WTC11 (cell line): ENCODE results near the gene SDF4. TPM values are rescaled to one million over a fixed set of nuclear protein-coding genes. Genes with fewer than 3 reads are reported as not detected.

Source experiments
- ATAC-seq: fragments of 200-7000 bp; cut with Tn5 transposase; 2 replicates; pipeline ENCODE4 v1.10.0; 2021; ENCODE audit warnings: mild to moderate bottlenecking, moderate library complexity
- CTCF ChIA-PET: fragments of 300-600 bp; sonication (Branson Sonifier 250); formaldehyde crosslinking; loops from one replicate; lab custom pipeline; 2021; ENCODE audit warnings: antibody characterized with exemption; lab: Charles Lee
- POLR2A ChIA-PET: fragments of 350-600 bp; sonication (Branson Sonifier 250); formaldehyde crosslinking; loops from one replicate; lab custom pipeline; 2021; ENCODE audit warnings: antibody characterized with exemption; lab: Charles Lee
- DNase-seq: peaks from one replicate; pipeline ENCODE4 v3.0.0; 2021; ENCODE audit warnings: low spot score
- H3K27ac Mint-ChIP-seq: 2 replicates; pipeline ENCODE4 v1.8.0; 2021; ENCODE audit warnings: mixed read lengths
- H3K27me3 Mint-ChIP-seq: 2 replicates; pipeline ENCODE4 v1.8.0; 2021; ENCODE audit warnings: low read depth, mild to moderate bottlenecking, moderate library complexity, mixed read lengths
- H3K36me3 Mint-ChIP-seq: 2 replicates; pipeline ENCODE4 v1.8.0; 2021; ENCODE audit warnings: mixed read lengths
- H3K4me1 Mint-ChIP-seq: 2 replicates; pipeline ENCODE4 v1.8.0; 2022; ENCODE audit warnings: mixed read lengths
- H3K4me3 Mint-ChIP-seq: 2 replicates; pipeline ENCODE4 v1.8.0; 2021; ENCODE audit warnings: mild to moderate bottlenecking, moderate library complexity, mixed read lengths
- H3K9me3 Mint-ChIP-seq: 2 replicates; pipeline ENCODE4 v1.8.0; 2021; ENCODE audit warnings: mixed read lengths
- FOXP1 ChIP-seq: sonication (generic); formaldehyde crosslinking; IDR thresholded peaks from 2 replicates; pipeline ENCODE4 v1.8.0; 2022; ENCODE audit warnings: missing genetic modification reagents, mild to moderate bottlenecking, moderate library complexity, borderline replicate concordance
- RELA ChIP-seq: sonication (generic); formaldehyde crosslinking; IDR thresholded peaks from 2 replicates; pipeline ENCODE4 v1.8.1; 2022; ENCODE audit warnings: missing genetic modification reagents, mild to moderate bottlenecking, borderline replicate concordance
- ZNF263 ChIP-seq: sonication (generic); formaldehyde crosslinking; IDR thresholded peaks from 2 replicates; pipeline ENCODE4 v1.8.1; 2022; ENCODE audit warnings: low read depth, mild to moderate bottlenecking, moderate library complexity, missing genetic modification reagents
- ZNF396 ChIP-seq: fragments of 250-450 bp; sonication (Bioruptor Pico); IDR thresholded peaks from 2 replicates; pipeline ENCODE4 v1.8.0; 2021; ENCODE audit warnings: mild to moderate bottlenecking, moderate library complexity, borderline replicate concordance
- ZNF423 ChIP-seq: fragments of 250-450 bp; sonication (Bioruptor Pico); IDR thresholded peaks from 2 replicates; pipeline ENCODE4 v2.1.2; 2022; ENCODE audit warnings: mild to moderate bottlenecking, moderate library complexity
- total RNA-seq: library from RNA; stranded (reverse); gene quantifications from 3 replicates; pipeline ENCODE4 v1.2.3, GENCODE V29; 2021
- TF ChIP-seq, protein P1 (sequence below): fragments of 200-600 bp; IDR thresholded peaks from 2 replicates; pipeline ENCODE4 v1.8.0; 2022; ENCODE audit warnings: antibody characterized with exemption
- TF ChIP-seq, protein P2 (sequence below): sonication (generic); formaldehyde crosslinking; IDR thresholded peaks from 2 replicates; pipeline ENCODE4 v1.8.0; 2022; ENCODE audit warnings: mild to moderate bottlenecking, missing genetic modification reagents
- TF ChIP-seq, protein P3 (sequence below): sonication (generic); formaldehyde crosslinking; IDR thresholded peaks from 2 replicates; pipeline ENCODE4 v1.8.0; 2022; ENCODE audit warnings: mild to moderate bottlenecking, missing genetic modification reagents
- TF ChIP-seq, protein P4 (sequence below): sonication (generic); formaldehyde crosslinking; IDR thresholded peaks from 2 replicates; pipeline ENCODE4 v1.8.0; 2023; ENCODE audit warnings: missing genetic modification reagents
- TF ChIP-seq, protein P5 (sequence below): sonication (generic); formaldehyde crosslinking; conservative IDR thresholded peaks from 2 replicates; pipeline ENCODE4 v1.8.1; 2022; ENCODE audit warnings: mild to moderate bottlenecking, missing genetic modification reagents
- TF ChIP-seq, protein P6 (sequence below): fragments of 250-450 bp; sonication (Bioruptor Pico); IDR thresholded peaks from 2 replicates; pipeline ENCODE4 v2.1.2; 2022; ENCODE audit warnings: mild to moderate bottlenecking, moderate library complexity
- TF ChIP-seq, protein P7 (sequence below): sonication (generic); formaldehyde crosslinking; IDR thresholded peaks from 2 replicates; pipeline ENCODE4 v1.8.1; 2022; ENCODE audit warnings: missing genetic modification reagents, borderline replicate concordance

SDF4 gene
- total RNA-seq, 1 experiment from 2014 or later, result 101 TPM

DNA sequence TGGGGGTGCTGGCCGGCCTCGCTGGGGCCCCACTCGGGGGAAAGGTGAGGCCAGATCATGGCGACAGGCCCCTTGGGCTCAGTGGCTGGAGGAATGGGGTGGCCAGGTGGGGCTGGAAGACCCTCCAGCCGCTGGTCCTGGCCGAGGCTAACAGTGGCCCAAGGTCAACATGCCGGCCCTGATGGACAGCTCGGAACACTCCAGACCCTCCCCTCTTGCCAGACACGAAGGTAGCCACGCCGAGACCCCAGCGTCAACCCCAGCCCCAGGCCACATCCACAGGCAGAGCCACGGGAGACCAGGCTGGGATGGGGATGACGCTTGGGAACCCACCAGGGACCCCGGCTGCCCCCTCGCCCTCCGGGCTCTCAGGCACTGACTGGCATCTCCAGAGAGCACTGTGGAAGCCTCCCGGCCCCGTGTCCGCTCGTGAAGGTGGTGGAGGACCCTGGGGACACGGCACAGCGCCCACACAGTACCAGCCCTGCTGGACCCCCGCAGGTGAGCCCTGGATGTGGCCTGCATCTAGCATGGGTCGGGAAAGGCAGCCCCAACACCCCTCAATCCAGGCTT lies 15.6 kb upstream of the SDF4 start (continued):
- TF ChIP-seq, protein P1, sequence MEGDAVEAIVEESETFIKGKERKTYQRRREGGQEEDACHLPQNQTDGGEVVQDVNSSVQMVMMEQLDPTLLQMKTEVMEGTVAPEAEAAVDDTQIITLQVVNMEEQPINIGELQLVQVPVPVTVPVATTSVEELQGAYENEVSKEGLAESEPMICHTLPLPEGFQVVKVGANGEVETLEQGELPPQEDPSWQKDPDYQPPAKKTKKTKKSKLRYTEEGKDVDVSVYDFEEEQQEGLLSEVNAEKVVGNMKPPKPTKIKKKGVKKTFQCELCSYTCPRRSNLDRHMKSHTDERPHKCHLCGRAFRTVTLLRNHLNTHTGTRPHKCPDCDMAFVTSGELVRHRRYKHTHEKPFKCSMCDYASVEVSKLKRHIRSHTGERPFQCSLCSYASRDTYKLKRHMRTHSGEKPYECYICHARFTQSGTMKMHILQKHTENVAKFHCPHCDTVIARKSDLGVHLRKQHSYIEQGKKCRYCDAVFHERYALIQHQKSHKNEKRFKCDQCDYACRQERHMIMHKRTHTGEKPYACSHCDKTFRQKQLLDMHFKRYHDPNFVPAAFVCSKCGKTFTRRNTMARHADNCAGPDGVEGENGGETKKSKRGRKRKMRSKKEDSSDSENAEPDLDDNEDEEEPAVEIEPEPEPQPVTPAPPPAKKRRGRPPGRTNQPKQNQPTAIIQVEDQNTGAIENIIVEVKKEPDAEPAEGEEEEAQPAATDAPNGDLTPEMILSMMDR, result no peak

DNA sequence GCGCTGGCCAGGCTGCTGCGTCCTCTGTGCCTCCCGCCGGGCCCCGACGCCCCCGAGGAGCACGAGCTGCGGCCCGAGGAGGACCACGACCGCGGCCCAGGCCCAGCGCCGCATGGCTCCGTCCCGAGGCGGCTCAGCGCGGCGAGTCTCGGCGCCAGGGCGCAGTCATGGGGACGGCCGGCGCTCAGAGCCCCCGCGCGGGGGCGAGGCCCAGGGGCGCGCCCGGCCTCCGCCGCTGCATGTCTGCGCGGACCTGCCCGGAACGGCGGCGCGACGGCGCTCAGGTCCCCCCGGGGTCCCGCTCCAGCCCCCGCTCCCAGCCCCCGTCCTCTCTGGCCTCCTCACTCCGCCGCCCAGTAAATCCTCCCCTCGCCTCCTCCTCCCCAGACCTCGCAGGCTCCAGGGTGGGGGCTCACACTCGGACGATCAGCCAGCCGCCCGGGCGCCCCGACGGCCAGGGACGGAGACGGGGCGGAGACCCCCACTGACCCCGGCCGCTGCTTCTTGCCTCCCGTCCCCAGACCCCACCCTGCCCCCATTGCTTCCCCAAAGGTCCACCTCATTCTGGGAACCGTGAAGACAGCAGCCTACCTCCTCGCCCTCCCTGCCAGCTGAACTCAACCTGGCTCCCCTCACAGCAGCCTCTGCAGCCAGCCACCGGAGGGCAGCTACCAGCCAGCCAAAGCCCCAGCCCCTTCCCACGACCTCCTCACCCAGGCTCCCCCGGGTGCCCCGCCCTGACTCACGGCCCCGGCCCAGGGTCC lies 15.0 kb upstream of the SDF4 start, which contains the start of gene C1QTNF12:
C1QTNF12 (minus strand) TSS at position 146 of the 764 bp plus-strand sequence; CDS start at position 114, 32 bp downstream.
- POLR2A ChIA-PET, result interaction anchor here (0.7 kb wide), 1 partner anchor 21 kb away, joined by 4 read pairs; no protein-coding TSS in a partner anchor
- CTCF ChIA-PET, result interaction anchor here (0.7 to 2.1 kb wide), 5 partner anchors 10 to 243 kb away, joined by 4 to 9 read pairs (median 6); no protein-coding TSS in a partner anchor

DNA sequence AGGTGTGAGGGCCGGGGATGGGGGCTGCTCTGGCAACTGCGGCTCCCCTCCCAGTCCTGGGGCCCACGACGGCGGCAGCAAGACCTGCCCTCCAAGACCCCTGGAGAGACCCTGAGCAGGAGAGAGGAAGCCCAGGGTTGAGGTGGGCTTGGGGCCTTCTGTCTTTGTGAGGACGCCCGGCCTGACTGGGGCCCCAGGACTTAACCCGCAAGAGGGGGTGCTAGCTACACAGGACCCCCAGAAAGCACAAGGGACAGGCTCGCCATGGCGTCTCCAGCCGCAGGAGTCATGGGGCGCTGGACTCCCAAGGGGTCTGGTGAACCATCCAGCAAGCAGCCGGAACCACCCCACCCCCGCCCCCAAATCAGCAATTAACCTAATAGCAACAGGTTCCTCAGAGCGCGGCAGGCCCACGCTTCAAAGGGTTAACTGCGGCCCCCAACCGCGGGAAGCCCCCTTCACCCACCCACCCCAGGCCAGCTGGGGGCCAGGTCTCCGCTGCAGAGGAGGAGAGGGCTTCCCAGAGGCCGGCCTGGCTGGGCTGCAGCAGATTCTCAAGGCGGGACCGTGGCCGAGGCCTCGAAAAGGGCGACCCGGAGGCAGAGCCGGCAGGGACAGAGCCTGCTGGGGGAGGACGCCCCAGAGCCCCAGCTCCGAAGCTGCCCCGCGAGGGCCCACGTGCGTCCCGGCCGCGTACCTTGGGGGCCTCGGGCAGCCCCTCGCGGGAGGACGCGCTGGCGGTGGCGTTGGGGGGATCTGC lies 14.2 kb upstream of the SDF4 start:
- H3K4me3 Mint-ChIP-seq, result no peak overlapping the region
- no peaks in the 10 kb centered on the region for H3K27me3 Mint-ChIP-seq
- H3K9me3 Mint-ChIP-seq, result no peaks in the 10 kb centered on the region
- no peak overlapping the region for H3K27ac Mint-ChIP-seq
- TF ChIP-seq, protein P2, sequence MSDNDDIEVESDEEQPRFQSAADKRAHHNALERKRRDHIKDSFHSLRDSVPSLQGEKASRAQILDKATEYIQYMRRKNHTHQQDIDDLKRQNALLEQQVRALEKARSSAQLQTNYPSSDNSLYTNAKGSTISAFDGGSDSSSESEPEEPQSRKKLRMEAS (CRISPR knock-in tag), result 0 out of 2 replicates have a peak, but pooled peaks have one; percentile 49
- TF ChIP-seq ZNF423 (CRISPR knock-in tag), result no peak
- DNase-seq (peak; percentile 50), ATAC-seq (peak; percentile 6; the same call in 1 of the 2 replicates)
- H3K4me1 Mint-ChIP-seq, result no peaks in the 10 kb centered on the region
- POLR2A ChIA-PET, result no interaction called here
- peaks cover under 1% of the 10 kb centered on the region; the same call in 1 of the 2 replicates for H3K36me3 Mint-ChIP-seq
- CTCF ChIA-PET, result interaction anchor here (0.8 to 2.1 kb wide), 3 partner anchors 9 to 124 kb away, joined by 4 to 9 read pairs (median 6); no protein-coding TSS in a partner anchor

More for the DNA sequence above, 15.0 kb upstream of the SDF4 start, which contains the start of gene C1QTNF12:
- Mint-ChIP-seq H3K27ac (no peak within 1 kb of the TSS), H3K27me3 (no peaks in the 10 kb centered on the region), H3K4me1 (no peaks in the 10 kb centered on the region), H3K4me3 (no peak within 1 kb of the TSS), H3K9me3 (no peaks in the 10 kb centered on the region), H3K36me3 (peaks cover 2% of the 10 kb centered on the region; the same call in 1 of the 2 replicates)
- peak; percentile 49 for DNase-seq
- ATAC-seq, result peak; percentile 63
- TF ChIP-seq, protein P3, sequence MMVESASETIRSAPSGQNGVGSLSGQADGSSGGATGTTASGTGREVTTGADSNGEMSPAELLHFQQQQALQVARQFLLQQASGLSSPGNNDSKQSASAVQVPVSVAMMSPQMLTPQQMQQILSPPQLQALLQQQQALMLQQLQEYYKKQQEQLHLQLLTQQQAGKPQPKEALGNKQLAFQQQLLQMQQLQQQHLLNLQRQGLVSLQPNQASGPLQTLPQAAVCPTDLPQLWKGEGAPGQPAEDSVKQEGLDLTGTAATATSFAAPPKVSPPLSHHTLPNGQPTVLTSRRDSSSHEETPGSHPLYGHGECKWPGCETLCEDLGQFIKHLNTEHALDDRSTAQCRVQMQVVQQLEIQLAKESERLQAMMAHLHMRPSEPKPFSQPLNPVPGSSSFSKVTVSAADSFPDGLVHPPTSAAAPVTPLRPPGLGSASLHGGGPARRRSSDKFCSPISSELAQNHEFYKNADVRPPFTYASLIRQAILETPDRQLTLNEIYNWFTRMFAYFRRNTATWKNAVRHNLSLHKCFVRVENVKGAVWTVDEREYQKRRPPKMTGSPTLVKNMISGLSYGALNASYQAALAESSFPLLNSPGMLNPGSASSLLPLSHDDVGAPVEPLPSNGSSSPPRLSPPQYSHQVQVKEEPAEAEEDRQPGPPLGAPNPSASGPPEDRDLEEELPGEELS (CRISPR knock-in tag), result 0 out of 2 replicates have a peak, but pooled peaks have one; percentile 20
- TF ChIP-seq RELA (CRISPR knock-in tag) (no peak), ZNF396 (CRISPR knock-in tag) (no peak)
- TF ChIP-seq, protein P4, sequence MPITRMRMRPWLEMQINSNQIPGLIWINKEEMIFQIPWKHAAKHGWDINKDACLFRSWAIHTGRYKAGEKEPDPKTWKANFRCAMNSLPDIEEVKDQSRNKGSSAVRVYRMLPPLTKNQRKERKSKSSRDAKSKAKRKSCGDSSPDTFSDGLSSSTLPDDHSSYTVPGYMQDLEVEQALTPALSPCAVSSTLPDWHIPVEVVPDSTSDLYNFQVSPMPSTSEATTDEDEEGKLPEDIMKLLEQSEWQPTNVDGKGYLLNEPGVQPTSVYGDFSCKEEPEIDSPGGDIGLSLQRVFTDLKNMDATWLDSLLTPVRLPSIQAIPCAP (CRISPR knock-in tag), result no peak
- TF ChIP-seq, protein P5, sequence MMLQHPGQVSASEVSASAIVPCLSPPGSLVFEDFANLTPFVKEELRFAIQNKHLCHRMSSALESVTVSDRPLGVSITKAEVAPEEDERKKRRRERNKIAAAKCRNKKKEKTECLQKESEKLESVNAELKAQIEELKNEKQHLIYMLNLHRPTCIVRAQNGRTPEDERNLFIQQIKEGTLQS, result no peak

DNA sequence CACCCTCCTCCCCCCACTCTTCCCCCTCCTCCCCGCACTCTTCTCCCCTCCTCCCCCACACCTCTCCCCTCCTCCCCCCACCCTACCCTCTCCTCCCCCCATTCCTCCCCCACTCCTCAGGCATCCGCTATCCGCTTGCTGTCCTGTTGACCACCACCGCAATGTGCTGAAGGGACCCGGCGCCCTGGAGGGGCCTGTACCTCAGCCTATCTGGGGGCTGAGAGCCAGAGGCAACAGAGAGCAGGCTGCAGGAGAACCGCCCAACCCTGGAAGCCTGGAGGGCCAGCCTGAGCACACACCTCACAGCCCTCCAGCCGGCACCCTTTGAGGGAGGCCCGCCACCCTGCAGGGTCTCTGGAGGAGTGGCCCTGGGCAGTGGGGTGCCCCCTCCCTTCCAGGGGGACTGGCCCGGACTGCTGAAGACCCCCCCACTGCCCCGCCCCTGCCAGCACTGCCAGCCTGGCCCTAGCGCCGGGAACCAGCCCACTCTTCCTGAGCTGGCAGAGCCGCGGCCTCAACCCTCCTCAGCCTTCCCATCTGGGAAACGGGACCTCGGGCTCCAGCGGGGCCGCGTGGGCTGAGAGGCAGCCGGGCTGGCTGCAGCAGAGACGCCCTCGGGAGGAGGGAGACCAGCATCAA lies 13.5 kb upstream of the SDF4 start:
- Mint-ChIP-seq H3K27me3 (no peaks in the 10 kb centered on the region), H3K27ac (no peak overlapping the region), H3K9me3 (no peaks in the 10 kb centered on the region), H3K36me3 (no peaks in the 10 kb centered on the region), H3K4me3 (no peak overlapping the region), H3K4me1 (no peaks in the 10 kb centered on the region)
- ATAC-seq (no peak), DNase-seq (no peak)
- ChIA-PET POLR2A (no interaction called here), CTCF (interaction anchor here (2.1 kb wide), 1 partner anchor 47 kb away, joined by 9 read pairs; no protein-coding TSS in a partner anchor)
- TF ChIP-seq, protein P6, sequence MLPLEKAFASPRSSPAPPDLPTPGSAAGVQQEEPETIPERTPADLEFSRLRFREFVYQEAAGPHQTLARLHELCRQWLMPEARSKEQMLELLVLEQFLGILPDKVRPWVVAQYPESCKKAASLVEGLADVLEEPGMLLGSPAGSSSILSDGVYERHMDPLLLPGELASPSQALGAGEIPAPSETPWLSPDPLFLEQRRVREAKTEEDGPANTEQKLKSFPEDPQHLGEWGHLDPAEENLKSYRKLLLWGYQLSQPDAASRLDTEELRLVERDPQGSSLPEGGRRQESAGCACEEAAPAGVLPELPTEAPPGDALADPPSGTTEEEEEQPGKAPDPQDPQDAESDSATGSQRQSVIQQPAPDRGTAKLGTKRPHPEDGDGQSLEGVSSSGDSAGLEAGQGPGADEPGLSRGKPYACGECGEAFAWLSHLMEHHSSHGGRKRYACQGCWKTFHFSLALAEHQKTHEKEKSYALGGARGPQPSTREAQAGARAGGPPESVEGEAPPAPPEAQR (CRISPR knock-in tag), result no peak
- TF ChIP-seq, protein P7, sequence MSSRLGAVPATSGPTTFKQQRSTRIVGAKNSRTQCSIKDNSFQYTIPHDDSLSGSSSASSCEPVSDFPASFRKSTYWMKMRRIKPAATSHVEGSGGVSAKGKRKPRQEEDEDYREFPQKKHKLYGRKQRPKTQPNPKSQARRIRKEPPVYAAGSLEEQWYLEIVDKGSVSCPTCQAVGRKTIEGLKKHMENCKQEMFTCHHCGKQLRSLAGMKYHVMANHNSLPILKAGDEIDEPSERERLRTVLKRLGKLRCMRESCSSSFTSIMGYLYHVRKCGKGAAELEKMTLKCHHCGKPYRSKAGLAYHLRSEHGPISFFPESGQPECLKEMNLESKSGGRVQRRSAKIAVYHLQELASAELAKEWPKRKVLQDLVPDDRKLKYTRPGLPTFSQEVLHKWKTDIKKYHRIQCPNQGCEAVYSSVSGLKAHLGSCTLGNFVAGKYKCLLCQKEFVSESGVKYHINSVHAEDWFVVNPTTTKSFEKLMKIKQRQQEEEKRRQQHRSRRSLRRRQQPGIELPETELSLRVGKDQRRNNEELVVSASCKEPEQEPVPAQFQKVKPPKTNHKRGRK, result no peak
- TF ChIP-seq FOXP1 (CRISPR knock-in tag) (no peak), ZNF263 (CRISPR knock-in tag) (0 out of 2 replicates have a peak, but pooled peaks have one; percentile 17)
